Measurements from ENCODE around the gene DBP.

DNA sequence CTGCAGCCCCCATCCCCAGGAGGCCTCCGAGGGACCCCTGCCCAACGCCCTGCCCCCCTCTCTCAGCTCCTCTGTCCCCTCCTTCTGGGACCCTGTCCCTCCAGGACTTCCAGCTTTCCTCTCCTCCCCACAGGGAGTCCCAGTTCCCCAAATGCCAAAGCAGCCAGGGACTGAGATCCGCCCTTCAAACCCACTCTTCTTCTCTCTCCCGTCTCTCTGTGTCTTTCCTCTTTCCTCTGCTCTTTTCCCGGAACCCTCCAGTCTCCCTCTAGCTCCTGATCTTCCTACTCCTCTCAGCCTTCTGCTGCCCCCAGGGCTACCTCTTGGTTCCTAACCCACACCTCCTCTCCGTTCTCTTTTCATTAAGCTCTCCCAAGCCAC, 8.4 kb upstream of the DBP start:
- no peak for TF ChIP-seq CTCF (IDR thresholded peaks at IDR 0.05)
- TF ChIP-seq POLR2A (IDR thresholded peaks at IDR 0.05) = no peak
- TF ChIP-seq POLR2AphosphoS5 (IDR thresholded peaks at IDR 0.05) = no peak
- no peak for TF ChIP-seq EP300 (IDR thresholded peaks at IDR 0.05)
